Gastrocnemius medialis (tissue), 4 donors: ENCODE measurements around the gene INPP5D.

Source experiments
- CTCF ChIP-seq, 5 experiments: fragments of 450-650 bp in 3 of 5; fragments of 200-600 bp in 2 of 5; sonication (generic) in 2 of 5; IDR thresholded peaks in 4 of 5; conservative IDR thresholded peaks in 1 of 5; 1 replicate in 4 of 5; 2 replicates in 1 of 5; pipeline ENCODE4 v1.5.1; 2016 to 2019; ENCODE audit warnings: antibody characterized with exemption in 5 of 5, mild to moderate bottlenecking in 3 of 5, moderate library complexity in 3 of 5
- POLR2A ChIP-seq, 2 donors: fragments of 450-650 bp; IDR thresholded peaks; one replicate each; pipeline ENCODE4 v1.6.1; 2017; ENCODE audit warnings: antibody characterized with exemption in 2 of 2, mild to moderate bottlenecking in 2 of 2, moderate library complexity in 2 of 2

DNA sequence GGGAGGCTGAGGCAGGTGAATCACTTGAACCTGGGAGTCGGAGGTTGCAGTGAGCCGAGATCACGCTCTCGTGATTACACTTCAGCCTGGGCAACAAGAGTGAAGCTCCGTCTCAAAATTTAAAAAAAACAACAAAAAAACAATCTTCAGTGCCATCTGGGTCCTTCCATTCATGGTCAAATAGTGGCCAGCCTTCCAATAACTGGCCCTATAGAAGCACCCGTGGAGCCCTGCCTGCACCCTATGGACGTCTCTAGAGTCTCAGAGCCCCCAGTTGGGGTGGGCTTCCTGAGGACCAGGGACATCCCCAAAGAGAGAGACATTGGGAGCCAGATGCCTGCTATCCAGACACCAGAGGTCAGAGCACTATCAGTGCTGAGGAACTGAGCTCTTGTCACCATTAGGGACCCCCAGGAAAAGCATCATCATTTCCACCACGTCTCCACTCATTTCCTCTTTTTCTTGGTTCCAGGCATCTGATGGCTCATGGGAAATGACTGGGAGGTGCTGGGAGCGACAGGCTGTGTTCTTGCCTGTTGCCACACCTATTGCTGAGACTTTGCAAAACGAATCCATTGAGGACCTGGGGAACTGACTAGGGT, 18.3 kb upstream of the INPP5D start:
- TF ChIP-seq CTCF (IDR thresholded peaks at IDR 0.05 in 4 of 5, conservative IDR thresholded peaks at IDR 0.05 in 1 of 5): no peak
- no peak for TF ChIP-seq POLR2A (IDR thresholded peaks at IDR 0.05)
